DMS 273 (cell line): ENCODE measurements around the gene RPS4Y1.

ENCODE experiments used
- DNase-seq: peaks from one replicate; lab custom pipeline; 2025; ENCODE audit not compliant: unreplicated experiment; lab: John Stamatoyannopoulos, UW

Gene RPS4Y1

DNA sequence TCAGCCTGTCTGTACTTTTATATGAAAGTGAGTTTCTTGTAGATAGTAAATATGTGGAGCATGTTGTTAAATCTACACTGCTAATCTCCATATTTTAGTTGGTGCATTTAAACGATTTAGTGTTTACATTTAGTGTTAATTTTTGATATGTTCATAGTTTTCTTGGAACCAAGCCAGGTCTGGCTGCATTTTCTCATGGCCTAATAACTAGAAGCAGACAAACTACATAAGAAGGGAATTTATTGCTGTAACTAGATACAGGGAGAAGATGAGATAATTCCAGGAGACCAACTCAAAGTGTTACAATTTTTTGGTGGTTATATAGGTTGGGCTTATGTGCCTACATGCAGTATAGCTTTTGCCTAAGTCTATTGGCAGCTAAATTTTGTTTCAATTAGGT lies 32.8 kb downstream of the RPS4Y1 start:
- DNase-seq = no peak

DNA sequence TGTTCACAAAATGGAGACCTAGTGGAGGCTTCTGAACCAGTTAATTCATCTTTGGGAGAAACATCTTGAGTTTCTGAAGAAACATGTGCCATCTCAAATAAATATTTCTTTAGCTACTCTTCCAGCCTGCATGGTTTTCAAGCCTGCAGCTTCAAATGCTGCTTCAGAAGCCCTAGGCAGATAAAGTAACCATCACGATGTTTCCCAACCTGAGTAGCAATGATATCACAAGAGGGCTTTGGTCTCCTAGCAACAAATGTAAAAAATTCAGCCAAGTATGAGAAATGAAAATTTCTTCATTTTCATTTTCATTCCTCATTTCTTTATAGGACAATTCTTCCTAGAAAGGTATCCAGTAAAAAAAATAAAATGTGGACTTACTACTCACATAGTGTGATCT lies 42.2 kb downstream of the RPS4Y1 start:
- no peak for DNase-seq

- no peak for DNase-seq
These were observed 44.5 kb downstream of the RPS4Y1 start for GRCh38 chrY:2885880-2886279.

DNA sequence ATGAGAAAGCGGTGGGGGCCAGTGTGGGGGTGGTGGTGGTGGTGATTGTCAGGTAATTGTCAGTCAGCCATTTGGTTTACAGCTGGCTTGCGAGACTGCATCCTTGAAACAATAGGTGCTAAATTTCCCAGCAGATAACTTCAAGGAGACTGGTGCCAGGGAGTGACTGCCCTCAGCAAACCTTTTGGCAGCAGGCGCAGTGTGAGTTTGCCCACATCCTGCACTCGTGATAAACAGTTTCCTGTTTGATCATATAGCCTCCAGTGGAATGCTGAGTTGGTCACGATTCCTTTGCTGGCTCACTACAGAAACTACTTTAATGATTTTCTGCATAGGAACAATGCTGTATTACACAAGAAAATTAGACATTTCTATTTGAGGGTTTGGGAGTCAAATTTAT lies 46.0 kb downstream of the RPS4Y1 start:
- DNase-seq = no peak

DNA sequence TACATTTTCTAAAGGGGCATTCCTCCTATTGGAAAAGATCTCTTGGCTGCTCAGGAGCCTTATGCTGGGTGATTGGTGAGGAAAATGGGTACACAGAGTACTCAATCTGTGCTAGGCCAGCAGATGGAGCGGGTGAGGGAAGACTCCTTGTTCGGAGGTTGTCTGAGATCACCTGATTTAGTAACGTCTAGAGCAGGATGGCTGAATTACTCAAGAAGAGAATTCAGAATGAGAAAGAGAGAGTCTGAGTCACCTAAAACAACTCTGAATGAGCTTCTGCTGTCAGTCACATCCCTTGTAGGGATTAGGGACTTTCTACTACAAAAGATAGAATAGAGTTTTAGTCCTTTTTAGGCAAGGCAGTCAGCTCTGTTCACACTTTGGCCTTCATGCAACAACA lies 46.6 kb downstream of the RPS4Y1 start:
- DNase-seq = no peak

- no peak for DNase-seq
These were observed 52.1 kb downstream of the RPS4Y1 start for GRCh38 chrY:2893471-2893870.

- no peak for DNase-seq
These were observed 54.6 kb downstream of the RPS4Y1 start for GRCh38 chrY:2896050-2896449.

GRCh38 chrY:2907356-2907755 lies 66.0 kb downstream of the RPS4Y1 start:
- no peak for DNase-seq

- no peak for DNase-seq
These were observed 71.8 kb downstream of the RPS4Y1 start for GRCh38 chrY:2913066-2913815.
